Stimulated activated CD4-positive, alpha-beta T cell treated with anti-CD3 and anti-CD28 coated beads, Interleukin-12 subunit alpha, Interleukin-12 subunit beta, amount 100 ng/mL, for 48 hours (primary cell): ENCODE data around the gene RAPH1.
"Not testable (repeated sequence)": the region's sequence is repeated elsewhere in the genome, so short reads cannot be mapped to it uniquely, and the experiment has no call there.

ENCODE experiments used
- DNase-seq, 3 donors: peaks; one replicate each; pipeline ENCODE4 v3.0.0-alpha.2; 2020; ENCODE audit warnings: low read depth in 2 of 3, low spot score in 1 of 3

RAPH1 gene

GRCh38 chr2:203438528-203438927, 96.6 kb downstream of the RAPH1 start:
- no peak for DNase-seq

- no peak for DNase-seq
Measured at GRCh38 chr2:203437511-203437910, 97.6 kb downstream of the RAPH1 start.

- DNase-seq = no peak
Measured at GRCh38 chr2:203436496-203436895, 98.6 kb downstream of the RAPH1 start.

GRCh38 chr2:203432811-203433210, 102.3 kb downstream of the RAPH1 start:
- DNase-seq = no peak

- DNase-seq = no peak
Measured at GRCh38 chr2:203431391-203432185, 103.5 kb downstream of the RAPH1 start.

GRCh38 chr2:203429643-203430042, 105.5 kb downstream of the RAPH1 start:
- DNase-seq = not testable (repeated sequence)

- no peak for DNase-seq
Measured at GRCh38 chr2:203427061-203427460, 108.0 kb downstream of the RAPH1 start.

GRCh38 chr2:203418271-203418670, 116.8 kb downstream of the RAPH1 start:
- no peak for DNase-seq

- no peak for DNase-seq
Measured at GRCh38 chr2:203413796-203414195, 121.3 kb downstream of the RAPH1 start.

GRCh38 chr2:203412546-203413331, 122.4 kb downstream of the RAPH1 start:
- DNase-seq = no peak

- DNase-seq = no peak
Measured at GRCh38 chr2:203407496-203407895, 127.6 kb downstream of the RAPH1 start.

- no peak for DNase-seq
Measured at GRCh38 chr2:203404996-203405395, 130.1 kb downstream of the RAPH1 start.

GRCh38 chr2:203400805-203401585, 134.1 kb downstream of the RAPH1 start:
- no peak for DNase-seq

- no peak for DNase-seq
Measured at GRCh38 chr2:203399031-203399430, 136.1 kb downstream of the RAPH1 start.

- no peak for DNase-seq
Measured at GRCh38 chr2:203396667-203397066, 138.4 kb downstream of the RAPH1 start.

GRCh38 chr2:203395858-203396257, 139.2 kb downstream of the RAPH1 start:
- no peak for DNase-seq

GRCh38 chr2:203394519-203395227, 140.4 kb downstream of the RAPH1 start:
- no peak for DNase-seq

GRCh38 chr2:203388153-203388552, 146.9 kb downstream of the RAPH1 start:
- not testable (repeated sequence) for DNase-seq

GRCh38 chr2:203383038-203383437, 152.1 kb downstream of the RAPH1 start:
- DNase-seq = no peak

GRCh38 chr2:203379156-203379555, 155.9 kb downstream of the RAPH1 start:
- no peak for DNase-seq

GRCh38 chr2:203376173-203376572, 158.9 kb downstream of the RAPH1 start:
- DNase-seq = no peak
